SU-DHL-6 (cell line): Measurements from ENCODE around the gene SLC43A1.

ENCODE experiments used
- EZH2phosphoT487 ChIP-seq: fragments of 200-600 bp; sonication (generic), shearing (Covaris generic); conservative IDR thresholded peaks from 2 replicates; pipeline ENCODE4 v1.6.1; 2018; ENCODE audit warnings: mild to moderate bottlenecking, antibody characterized with exemption, low read length, moderate library complexity, mixed read lengths
- TF ChIP-seq, protein P1 (sequence below): fragments of 200-600 bp; sonication (generic); IDR thresholded peaks from one replicate; pipeline ENCODE4 v1.5.1; 2017; ENCODE audit warnings: antibody characterized with exemption, mild to moderate bottlenecking, low read length, moderate library complexity; ENCODE audit not compliant: insufficient read depth, poor library complexity, severe bottlenecking

DNA sequence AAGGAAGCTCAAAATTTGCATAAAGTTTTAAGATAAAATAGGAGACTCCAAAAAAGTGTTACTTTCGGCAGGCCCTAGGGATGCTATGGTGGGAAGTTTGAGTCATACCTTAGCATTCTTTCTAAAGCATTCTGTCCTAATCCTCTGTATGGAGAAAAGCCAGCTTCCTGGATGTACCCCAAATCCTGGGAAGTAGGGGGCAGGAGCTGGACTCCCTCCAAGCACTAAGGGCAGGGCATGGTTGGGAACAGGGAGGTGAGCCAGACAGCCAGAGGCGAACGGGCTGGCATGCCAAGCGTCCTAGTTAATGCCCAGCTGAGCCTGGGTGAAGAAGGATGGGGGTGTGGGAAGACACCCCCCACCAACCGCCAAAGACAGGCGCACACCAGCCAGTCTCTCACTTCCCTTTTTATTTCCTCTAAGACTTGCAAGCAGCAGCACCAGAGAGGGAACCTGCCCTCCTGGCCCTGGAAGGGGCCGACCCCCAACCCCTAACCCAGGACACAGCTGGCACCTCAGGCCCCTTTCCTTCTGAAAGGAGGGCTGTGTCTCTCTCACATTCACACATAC is 31.3 kb downstream of the SLC43A1 start:
- TF ChIP-seq, protein P1, sequence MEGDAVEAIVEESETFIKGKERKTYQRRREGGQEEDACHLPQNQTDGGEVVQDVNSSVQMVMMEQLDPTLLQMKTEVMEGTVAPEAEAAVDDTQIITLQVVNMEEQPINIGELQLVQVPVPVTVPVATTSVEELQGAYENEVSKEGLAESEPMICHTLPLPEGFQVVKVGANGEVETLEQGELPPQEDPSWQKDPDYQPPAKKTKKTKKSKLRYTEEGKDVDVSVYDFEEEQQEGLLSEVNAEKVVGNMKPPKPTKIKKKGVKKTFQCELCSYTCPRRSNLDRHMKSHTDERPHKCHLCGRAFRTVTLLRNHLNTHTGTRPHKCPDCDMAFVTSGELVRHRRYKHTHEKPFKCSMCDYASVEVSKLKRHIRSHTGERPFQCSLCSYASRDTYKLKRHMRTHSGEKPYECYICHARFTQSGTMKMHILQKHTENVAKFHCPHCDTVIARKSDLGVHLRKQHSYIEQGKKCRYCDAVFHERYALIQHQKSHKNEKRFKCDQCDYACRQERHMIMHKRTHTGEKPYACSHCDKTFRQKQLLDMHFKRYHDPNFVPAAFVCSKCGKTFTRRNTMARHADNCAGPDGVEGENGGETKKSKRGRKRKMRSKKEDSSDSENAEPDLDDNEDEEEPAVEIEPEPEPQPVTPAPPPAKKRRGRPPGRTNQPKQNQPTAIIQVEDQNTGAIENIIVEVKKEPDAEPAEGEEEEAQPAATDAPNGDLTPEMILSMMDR: no peak
- TF ChIP-seq EZH2phosphoT487: no peak
